NCI-H748 (cell line): ENCODE measurements around the gene SOD2.
A peak's percentile ranks its signal among the peaks of the same experiment; 100 is the strongest.
"Not testable (repeated sequence)": the region's sequence is repeated elsewhere in the genome, so short reads cannot be mapped to it uniquely, and the experiment has no call there.

ENCODE experiments used
- DNase-seq: peaks from one replicate; lab custom pipeline; 2025; ENCODE audit not compliant: unreplicated experiment; lab: John Stamatoyannopoulos, UW

Gene SOD2

DNA sequence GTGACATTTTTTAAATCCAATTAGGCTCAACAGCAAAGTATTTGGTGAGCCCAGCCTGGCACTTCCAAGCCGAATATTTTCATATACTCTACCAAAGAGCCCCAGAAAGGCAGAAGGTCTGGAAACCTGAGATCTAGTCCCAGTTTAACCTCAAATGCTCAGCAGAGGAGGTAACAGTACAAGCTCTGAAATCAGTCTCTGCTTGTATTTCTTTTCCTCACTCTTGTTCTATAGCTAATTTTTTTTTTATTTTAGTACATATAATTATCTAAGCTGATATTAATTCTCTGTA, 9.1 kb downstream of the SOD2 start:
- no peak for DNase-seq

DNA sequence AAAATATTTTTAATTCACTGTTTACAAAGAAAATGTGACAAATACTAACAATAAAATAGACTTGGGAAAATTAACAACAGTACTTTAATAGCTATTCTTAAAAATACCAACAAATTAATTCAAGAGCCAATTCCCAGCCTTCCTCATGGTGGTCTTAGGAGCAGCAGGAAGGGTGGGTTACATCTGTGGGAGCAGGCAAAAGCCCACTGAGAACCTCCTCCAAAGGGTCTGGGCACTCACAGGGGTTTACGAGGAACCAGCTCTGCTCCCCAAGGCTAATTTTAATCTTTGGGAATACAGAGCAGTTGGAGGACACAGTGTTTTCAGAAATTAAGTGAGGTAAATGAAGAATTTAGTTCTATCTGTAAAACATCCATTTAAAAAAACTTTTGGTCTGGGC, 10.2 kb downstream of the SOD2 start:
- DNase-seq, result no peak

DNA sequence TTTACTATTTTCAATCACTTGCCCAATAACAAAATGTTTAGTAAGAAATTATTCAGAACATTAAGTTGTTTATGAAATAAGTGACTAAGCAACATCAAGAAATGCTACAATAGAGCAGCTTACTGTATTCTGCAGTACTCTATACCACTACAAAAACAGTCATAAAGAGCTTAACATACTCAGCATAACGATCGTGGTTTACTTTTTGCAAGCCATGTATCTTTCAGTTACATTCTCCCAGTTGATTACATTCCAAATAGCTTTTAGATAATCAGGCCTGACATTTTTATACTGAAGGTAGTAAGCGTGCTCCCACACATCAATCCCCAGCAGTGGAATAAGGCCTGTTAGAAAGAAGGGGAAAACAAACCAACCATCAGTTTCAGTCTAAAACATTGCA, 10.7 kb downstream of the SOD2 start:
- no peak for DNase-seq

DNA sequence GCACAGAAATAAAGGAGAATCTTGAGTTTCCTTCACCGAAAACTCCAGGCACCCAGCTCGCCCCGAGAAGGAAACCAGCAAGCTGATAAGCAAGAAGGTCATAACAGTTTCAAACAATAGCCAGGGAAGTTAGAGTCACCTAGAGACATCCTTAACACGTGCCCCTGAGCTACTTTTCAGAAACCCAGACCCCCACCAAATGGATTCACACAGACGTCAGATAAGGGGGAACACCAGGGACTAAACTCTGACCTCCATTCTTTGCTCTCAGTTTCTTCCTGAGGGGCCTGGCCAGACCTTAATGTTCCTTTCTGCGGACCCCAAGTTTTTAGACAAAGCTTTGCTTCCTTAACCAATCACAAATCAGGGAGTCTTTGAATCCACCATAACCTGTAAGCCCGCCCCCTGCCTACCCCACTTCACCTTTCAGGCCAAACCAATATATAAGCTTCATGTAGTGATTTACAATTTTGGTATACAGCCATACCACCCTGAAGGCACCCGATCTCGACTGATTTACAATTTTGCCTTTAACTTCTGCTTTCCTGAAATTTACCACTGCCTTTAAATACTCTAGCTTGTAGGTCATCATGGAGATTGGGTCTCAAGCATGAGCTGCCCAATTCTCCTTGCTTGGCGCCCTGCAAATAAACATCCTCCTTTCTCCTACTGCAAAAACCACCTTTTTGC, 11.7 kb downstream of the SOD2 start:
- no peak for DNase-seq

DNA sequence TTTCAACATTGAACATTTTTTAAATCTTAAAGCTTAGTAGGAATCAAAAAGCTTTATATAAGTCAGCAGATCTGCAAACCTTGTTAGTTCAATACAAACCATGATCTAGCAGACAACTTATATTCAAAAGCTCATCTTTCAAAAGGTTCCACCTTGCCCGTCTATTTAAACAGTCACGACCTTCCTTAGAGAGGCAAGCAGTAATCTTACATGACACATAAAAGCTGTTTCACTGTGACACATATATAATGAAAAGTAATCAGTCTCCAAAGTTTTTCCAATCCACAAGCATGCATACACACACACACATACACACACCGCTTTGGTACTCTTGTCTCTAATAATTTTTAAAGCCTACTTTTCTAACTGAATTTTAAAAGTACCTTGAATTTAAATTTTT, 12.9 kb downstream of the SOD2 start:
- DNase-seq, result no peak

DNA sequence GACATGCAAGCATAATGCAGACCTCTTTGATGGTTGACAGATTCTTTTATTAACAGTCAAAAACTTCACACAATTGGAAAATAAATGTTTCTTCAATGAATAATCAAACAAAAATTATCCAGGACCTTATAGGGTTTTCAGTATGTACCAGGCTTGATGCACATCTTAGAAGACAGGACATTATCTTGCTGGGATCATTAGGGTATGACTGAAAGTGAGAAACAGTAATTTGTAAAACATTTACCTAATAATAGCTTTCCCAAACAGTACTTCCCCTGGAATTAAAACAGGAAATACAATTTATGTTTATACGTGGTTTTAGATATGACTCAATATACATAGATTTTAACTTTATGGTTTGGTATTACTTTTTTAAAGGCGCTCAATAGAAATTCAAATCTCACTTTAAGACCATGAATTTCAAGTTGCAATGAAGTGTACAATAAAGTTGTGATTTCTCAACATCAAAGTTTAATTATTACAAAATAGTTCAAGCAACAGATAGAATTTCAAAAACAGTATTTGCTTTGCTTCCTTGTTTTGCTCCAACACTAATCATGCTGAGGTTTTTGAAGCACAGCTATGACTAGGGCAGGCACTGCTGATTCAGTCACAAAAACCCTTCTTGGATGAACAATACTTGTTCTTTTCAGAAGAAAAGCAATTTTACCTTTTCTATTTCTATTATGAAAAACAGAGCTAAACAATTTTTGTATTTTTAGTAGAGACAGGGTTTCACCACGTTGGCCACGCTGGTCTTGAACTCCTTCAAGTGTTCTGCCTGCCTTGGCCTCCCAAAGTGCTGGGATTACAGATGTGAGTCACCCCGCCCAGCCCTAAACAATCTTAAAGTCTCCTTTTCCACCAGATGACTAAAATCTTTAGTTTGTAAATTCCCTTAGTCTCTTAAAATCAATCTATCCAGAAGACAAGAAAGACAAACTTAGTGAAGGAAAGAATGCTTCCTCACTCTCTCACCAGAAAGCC, 13.7 kb downstream of the SOD2 start:
- no peak for DNase-seq

DNA sequence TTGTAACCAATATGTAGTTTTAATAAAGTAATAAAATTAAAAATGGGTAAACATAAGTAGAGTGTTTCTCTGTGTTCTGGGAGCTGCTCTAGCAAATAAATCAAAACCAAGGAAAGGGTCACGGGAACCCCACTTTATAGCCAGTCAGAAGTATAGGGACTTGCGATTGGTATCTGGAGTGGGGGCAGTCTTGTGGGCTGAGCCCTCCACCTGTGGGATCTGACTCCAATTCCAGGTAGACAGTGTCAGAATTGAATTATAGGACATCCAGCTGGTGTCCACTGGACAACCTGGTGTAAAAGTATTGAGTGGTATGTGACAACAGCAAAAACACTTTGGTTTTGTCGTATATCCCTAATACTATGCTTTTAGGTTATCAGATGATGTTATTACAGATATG, 14.5 kb downstream of the SOD2 start:
- DNase-seq, result no peak

DNA sequence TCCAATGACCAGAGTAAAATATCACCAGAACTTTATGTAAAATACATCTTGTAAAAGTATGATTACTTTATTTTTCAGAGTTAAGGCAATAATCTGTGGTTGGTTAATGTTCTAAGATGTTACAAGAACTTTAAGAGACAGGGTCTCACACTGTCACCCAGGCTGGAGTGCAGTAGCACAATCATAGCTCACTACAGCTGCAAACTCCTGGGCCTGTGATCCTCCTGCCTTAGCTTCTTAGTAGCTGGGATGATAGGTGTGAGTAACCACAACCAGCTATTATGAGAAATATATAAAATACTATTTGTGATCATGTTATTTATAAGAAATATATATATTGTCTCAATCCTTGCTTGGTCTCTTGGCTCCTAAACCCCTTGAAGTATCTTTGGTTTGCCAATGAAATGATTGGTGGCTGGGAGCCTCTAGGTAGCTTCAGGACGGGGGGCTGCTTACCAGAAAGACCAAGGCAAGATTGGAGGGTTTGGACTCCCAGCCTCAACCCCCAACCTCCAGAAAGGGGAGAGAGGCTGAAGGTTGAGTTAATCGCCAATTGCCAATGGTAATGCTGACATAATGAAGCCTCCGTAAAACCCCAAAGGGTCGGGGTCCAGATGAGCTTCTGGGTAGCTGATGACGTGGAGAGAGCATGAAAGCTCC, 15.4 kb downstream of the SOD2 start:
- no peak for DNase-seq

DNA sequence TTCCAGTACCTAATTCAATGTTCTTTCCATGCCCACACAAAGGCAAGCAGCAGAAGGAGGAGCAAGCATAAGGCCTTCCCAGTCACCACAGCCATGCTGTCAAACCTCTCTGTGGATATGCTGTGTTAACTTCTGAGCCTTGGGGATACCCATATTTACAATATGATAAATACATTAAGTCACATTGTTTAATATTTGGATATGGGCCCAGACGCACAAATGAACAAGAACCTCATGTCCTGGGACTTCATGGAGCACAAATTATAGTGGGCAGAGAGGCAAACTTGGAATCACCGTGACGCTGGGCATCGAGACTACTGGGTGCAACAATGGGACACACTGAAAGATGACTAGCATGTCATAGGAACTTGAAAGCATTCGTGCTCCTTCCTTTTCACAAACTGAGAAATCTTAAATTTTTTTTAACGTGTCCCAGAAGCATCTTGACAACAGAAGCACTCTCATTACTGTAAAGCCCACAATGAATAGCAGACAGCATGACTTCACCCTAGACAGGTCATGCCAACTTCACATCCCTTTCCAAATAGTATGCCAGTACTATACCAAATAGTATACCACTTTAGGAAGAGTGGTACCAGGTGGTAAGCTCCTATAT, 16.0 kb downstream of the SOD2 start:
- no peak for DNase-seq

DNA sequence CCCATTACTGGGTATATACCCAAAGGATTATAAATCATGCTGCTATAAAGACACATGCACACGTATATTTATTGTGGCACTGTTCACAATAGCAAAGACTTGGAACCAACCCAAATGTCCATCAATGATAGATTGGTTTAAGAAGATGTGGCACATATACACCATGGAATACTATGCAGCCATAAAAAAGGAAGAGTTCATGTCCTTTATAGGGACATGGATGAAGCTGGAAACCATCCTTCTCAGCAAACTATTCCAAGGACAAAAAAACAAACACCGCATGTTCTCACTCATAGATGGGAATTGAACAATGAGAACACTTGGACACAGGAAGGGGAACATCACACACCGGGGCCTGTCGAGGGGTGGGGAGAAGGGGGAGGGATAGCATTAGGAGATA, 16.8 kb downstream of the SOD2 start:
- not testable (repeated sequence) for DNase-seq

DNA sequence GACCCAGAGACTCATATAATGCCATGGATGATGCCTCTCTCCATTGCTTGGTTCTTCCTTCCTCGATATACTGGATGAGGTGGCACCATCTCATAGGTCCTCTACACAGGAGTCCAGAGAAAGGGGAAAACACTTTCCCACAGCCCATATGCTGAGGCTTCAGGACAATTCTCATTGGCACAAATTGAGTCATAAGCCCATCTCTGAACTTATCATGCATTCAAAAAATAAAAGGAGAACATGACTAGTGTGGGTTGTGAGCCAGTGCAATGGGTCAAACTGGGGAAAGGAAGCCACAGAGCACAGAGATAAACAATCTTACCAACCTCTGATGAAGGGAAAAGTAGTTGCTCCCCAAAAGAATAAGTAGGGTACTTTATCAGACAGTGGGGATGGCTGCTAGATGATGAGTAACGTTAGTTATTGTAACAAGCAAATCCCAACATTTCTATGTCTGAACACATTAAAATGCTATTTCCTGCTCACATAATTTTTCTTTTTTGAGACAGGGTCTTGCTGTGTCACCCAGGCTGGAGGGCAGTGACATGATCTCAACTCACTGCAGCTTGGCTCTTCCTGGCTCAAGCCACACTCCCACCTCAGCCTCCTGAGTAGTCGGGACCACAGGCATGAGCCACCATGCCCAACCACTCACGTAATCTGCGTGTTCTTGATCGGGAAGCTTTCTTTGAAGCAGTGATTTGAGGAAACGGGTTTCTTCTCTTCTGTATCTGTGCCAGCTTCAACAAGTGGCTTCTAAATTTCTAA, 27.0 kb downstream of the SOD2 start:
- no peak for DNase-seq

DNA sequence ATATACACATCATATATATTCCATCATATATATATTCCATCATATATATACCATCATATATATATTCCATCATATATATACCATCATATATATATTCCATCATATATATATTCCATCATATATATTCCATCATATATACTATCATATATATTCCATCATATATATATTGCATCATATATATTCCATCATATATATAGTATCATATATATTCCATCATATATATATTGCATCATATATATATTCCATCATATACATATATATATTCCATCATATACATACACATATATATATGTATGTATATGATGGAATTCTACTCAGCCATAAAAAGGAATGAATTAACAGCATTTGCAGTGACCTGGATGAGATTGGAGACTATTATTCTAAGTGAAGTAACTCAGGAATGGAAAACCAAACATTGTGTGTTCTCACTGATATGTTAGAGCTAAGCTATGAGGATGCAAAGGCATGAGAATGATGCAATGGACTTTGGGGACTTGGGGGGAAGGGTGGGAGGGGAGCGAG, 29.6 kb downstream of the SOD2 start:
- DNase-seq, result not testable (repeated sequence)

DNA sequence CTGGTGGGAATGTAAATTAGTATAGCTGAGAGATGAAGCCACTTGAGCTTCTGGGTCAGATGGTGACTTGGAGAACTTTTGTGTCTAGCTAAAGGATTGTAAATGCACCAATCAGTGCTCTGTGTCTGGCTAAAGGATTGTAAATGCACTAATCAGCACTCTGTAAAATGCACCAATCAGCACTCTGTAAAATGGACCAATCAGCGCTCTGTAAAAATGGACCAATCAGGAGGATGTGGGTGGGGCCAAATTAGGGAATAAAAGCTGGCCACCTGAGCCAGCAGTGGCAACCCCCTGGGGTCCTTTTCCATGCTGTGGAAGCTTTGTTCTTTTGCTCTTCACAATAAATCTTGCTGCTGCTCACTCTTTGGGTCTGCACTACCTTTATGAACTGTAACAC, 31.1 kb downstream of the SOD2 start:
- DNase-seq, result not testable (repeated sequence)

DNA sequence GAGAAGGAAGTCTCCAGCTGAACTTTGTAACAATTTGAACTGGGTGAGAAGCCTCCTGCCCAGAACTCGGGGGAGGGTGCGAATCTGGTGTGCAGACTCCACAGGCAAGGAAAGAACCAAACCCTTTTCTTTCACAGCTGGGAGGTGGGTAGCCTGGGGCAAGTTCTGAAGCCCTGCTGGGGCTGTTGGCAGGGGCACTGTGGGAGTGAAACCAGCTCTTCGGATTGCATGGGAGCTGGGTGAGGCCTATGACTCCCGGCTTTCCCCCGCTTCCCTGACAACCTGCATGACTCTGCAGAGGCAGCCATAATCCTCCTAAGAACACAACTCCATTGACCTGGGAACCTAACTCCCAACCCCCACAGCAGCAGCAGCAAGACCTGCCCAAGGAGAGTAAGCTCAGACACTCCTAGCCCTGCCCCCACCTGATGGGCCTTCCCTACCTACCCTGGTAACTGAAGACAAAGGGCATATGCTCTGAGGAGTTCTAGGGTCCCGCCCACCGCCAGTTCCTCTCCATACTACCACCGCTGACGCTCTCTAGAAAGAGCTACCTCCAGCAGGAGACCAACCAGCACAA, 37.5 kb downstream of the SOD2 start:
- DNase-seq, result no peak

DNA sequence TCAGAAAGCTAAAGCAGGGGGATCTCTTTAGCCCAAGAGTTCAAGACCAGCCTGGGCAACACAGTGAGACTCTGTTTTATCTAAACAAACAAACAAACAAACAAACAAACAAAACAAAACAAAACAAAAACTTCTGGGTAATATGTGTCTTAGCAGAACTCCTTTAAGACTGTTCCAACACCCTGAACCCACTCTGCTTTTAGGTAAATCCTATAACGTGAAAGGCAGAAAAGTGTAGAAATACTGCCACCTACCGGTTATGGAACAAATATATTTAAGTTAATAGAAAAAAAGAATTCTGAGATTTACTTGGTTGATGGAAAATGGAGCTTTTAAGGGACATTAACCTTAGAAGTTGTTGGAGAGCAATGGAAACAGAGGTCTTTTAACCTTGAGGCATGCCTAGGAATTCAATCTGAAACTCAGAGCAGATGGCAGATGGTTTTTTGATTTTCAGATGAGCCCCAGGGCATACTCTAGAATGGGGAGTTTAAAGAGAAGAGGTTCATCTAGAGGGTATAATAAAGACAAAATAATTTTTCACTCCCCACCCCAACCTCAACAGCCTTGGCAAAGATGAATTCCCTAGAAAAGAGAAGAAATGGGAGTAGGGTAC, 38.5 kb downstream of the SOD2 start:
- peak; percentile 70 for DNase-seq

DNA sequence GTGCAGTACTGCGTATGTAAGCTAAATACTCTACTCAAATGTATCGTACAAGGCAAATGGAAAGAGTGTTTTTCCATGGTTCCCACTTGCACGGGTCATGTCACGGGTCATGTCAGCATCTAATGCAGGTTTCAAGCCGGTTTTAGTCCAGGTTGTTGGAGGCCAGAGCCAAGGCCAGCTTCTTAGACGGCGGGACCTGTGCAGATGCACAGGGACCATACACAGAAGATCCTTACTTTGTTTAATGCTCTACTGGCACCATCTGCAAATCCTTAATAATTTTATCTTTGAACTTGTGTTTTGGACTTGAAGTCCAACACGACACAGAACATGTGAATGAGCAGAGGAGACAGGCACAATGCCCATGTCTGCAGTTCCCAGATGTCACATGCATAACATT, 42.7 kb downstream of the SOD2 start:
- DNase-seq, result no peak

DNA sequence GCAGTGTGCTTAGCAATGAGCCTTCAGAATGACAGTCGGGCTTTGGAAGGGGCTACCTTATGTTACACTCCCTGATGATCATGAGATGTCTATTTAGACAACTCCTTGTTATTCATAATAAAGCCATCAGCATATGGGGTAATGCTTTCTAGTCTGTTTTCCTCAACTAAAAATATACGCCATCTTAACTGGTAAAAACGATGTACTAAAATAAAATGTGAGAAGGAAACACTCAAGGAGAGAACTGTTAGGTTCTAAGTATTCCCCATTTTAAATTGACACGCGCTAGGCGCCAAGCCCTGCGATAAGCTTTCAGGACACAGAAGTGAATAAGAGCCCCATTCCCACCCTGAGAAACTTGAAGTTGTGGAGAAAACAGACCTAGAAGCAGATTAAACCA, 43.6 kb downstream of the SOD2 start:
- DNase-seq, result no peak

DNA sequence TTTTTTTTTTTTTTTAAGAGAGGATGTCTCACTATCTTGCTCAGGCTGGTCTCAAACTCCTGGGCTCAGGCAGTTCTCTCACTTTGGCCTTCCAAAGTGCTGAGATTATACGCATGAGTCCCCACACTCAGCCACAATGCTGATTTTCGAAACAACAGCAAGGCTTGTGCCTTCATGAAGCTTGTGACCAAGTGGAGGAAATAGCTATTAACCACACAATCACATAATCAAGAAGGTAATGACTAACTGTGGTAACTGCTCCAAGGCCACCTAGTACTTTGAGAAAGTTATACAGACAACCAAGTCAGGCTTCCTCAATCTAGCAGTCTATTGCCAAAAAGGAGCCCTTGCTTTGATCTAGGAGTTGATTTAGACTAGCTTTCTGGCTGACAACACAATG, 46.3 kb downstream of the SOD2 start:
- no peak for DNase-seq

DNA sequence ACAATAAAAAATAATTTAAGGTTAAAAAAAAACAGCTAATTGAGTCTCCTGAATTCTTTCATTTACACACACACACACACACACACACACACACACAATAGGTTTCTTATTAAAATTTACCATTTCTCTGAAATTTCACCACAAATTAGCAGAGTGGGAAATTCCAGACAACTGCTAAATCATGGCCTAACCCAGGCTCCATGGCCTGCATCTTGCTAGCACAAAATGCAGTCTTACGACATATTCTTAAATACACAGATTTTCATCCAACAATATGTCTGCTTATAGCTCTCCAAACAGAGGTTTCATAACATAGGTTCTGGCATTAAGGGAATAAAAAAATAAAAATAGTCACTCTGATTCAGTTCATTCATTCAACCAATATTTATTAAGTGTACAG, 46.9 kb downstream of the SOD2 start:
- DNase-seq, result no peak

DNA sequence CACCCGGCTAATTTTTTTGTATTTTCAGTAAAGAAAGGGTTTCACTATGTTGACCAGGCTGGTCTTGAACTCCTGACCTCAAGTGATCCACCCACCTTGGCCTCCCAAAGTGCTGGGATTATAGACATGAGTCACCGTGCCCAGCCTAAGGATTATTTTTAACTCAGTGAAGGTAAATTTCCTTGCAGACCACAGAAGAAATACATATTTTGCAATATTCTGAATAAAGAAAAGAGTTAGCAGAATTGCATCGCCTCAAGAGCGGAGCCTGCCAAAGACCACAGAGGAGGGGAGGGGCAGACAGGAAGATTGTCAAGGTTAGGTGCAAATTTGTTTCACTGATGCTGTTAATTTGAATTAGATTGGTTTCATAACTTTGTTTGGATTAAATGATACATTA, 47.4 kb downstream of the SOD2 start:
- DNase-seq, result no peak
